Retina (tissue), 1 donor: ENCODE measurements around the gene ADRA1B.
A peak's percentile ranks its signal among the peaks of the same experiment; 100 is the strongest.

Source experiments
- DNase-seq: peaks from one replicate; pipeline ENCODE4 v3.0.0-alpha.2; 2016

The ADRA1B gene

DNA sequence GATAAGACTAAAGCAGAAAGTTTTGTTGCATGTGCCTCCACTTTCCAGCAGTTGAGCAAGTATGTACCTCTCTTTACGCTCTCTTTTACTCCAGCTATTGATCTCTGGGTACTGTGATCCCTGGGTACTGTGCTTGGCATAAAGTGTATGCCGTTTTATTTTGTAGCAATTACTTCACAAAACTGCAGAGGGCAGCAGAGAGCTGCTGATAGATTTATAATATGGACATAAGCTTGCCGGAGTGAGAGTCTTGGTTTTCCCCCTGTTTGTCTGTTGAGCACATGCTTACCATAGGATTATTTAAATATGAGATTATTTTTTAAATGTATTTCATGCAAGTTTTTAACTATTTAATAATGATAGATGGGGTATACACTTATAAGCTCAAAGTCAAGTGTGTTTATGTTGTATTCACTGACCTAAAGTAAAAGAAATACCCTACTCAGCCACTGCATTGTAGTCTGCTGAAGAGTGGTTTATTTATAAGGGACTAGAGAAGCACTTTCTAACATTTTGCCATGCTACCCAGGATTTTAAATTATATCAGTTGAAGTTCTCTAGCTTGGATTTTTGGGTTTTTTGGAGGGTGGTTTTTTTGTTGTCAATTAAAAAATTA lies 105.7 kb downstream of the ADRA1B start:
- peak; percentile 57 for DNase-seq
